ENCODE measurements around the gene PAM16. TPM values are rescaled to one million over a fixed set of nuclear protein-coding genes. Genes with fewer than 3 reads are reported as not detected.

Gene PAM16
- total RNA-seq, 1 donor from 2014 or later, result 67.3 TPM

DNA sequence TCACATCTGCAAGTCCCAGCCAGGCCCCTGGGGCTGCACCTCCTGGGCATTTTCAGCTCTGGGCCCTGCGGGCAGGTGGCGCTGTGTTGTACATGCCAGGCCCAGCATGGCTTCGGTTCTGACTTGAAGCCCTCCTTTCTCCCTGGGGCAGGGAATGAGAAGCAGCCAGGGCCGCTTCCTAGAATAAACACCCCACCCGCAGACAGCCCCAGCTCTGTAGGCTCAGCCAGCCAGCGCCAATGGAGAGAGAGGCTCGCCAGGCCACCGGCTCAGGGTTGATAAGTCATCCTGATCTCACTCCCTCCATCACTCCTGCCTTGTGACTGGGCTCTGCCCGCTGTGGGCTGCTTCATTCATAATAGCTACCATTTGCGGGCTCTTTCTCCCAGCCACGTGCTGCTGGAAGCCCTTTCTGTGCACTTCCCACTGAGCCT lies 41.3 kb downstream of the PAM16 start:
- Histone ChIP-seq H3K27ac (replicated peaks) (peak overlapping the region; percentile 67), H3K36me3 (no peaks in the 10 kb centered on the region), H3K4me3 (no peak overlapping the region), H3K9me3 (replicated peaks) (no peaks in the 10 kb centered on the region), H3K27me3 (ENCODE audit: low read depth) (no peaks in the 10 kb centered on the region), H3K4me1 (peaks cover 39% of the 10 kb centered on the region)
- DNase-seq, result peak; percentile 54
- intact Hi-C loops (cut with micrococcal nuclease), result no loop called here
- TF ChIP-seq, protein P1, sequence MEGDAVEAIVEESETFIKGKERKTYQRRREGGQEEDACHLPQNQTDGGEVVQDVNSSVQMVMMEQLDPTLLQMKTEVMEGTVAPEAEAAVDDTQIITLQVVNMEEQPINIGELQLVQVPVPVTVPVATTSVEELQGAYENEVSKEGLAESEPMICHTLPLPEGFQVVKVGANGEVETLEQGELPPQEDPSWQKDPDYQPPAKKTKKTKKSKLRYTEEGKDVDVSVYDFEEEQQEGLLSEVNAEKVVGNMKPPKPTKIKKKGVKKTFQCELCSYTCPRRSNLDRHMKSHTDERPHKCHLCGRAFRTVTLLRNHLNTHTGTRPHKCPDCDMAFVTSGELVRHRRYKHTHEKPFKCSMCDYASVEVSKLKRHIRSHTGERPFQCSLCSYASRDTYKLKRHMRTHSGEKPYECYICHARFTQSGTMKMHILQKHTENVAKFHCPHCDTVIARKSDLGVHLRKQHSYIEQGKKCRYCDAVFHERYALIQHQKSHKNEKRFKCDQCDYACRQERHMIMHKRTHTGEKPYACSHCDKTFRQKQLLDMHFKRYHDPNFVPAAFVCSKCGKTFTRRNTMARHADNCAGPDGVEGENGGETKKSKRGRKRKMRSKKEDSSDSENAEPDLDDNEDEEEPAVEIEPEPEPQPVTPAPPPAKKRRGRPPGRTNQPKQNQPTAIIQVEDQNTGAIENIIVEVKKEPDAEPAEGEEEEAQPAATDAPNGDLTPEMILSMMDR (IDR thresholded peaks at IDR 0.05; ENCODE audit: borderline replicate concordance), result peak; percentile 69

DNA sequence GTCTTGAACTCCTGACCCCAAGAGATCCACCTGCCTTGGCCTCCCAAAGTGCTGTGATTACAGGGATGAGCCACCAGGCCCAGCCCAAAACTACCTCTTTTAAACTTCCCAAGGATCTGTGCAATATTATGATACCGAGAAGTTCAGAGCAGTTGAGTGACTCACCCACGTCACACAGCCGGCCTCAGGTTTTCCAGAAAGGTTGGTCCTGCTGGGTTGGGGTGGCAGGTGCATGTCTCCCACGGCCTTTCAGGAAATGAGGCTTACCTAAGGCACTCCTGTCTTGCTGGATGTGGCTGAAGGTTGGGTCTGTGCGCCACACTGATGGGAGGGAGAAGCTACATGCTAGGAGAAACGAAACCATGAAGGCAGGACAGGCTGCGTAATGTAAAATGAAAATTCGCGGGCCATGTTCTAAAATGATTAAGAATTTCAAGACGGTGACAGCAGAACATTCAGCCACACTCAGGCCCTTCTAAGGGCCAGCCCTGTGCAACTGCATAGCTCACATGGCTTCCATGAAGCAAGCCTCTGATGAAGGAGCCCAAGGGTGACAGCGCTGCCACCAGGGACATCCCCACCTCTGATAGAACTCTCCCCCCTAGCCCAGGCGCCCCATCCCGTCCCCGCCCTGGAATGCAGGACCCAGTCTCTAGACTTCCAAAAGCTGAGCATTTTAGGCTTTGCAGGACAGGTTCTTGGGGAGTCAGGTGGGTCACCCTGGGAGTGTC lies 41.9 kb downstream of the PAM16 start:
- H3K36me3 ChIP-seq, result no peaks in the 10 kb centered on the region
- H3K4me3 ChIP-seq, result no peak overlapping the region
- no peaks in the 10 kb centered on the region for H3K27me3 ChIP-seq (ENCODE audit: low read depth)
- intact Hi-C loops (cut with micrococcal nuclease), result no loop called here
- no peak for DNase-seq
- H3K4me1 ChIP-seq, result peaks cover 33% of the 10 kb centered on the region
- TF ChIP-seq, protein P1 (IDR thresholded peaks at IDR 0.05; ENCODE audit: borderline replicate concordance), result no peak
- H3K27ac ChIP-seq (replicated peaks), result peak overlapping the region; percentile 67
- H3K9me3 ChIP-seq (replicated peaks), result no peaks in the 10 kb centered on the region

DNA sequence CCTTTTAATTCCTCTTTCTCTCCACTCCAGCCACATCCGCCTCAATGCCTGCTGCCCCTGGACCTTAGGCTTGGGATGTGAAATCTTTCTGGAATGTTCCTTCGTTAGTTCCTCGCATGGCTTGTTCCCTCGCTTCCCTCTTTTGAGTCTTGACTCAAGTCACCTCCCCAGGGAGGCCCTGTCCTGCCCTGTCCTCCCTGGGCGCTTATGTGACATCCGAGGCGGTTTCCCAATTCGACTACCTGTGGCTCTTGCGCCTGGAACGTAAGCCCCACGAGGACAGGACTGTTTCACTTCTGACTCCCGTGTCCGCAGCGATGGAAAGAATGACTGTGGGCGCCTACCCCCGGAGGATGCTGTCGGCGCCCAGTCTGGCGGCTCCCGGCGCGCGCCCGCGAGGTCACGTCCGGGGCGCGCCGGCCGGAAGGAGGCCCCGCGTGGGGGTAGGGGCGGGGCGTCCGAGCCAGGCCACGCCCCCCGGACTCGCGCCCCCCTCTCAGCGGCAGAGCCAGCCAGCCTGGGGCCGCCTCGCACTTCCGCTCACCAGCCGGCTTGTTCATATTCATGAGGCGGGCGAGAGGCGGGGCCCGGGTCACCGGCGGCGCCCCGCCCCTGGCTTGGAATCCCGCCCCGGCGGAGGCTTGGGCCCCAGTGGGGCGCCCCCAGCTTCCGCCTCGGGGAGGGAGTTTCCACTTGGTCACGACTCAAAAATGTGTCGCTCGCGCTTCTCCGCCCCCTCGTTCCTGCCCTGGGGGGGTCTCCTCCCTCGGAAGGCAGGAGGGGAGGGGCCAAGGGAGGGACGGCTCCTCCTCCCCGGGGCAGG lies 43.7 kb downstream of the PAM16 start:
- H3K4me1 ChIP-seq, result peaks cover 25% of the 10 kb centered on the region
- H3K27ac ChIP-seq (replicated peaks), result peak overlapping the region; percentile 90
- peak overlapping the region; percentile 70 for H3K4me3 ChIP-seq
- TF ChIP-seq, protein P1 (IDR thresholded peaks at IDR 0.05; ENCODE audit: borderline replicate concordance), result no peak
- no peaks in the 10 kb centered on the region for H3K27me3 ChIP-seq (ENCODE audit: low read depth)
- intact Hi-C loops (cut with micrococcal nuclease), result no loop called here
- no peaks in the 10 kb centered on the region for H3K9me3 ChIP-seq (replicated peaks)
- H3K36me3 ChIP-seq, result no peaks in the 10 kb centered on the region
- peak; percentile 94 for DNase-seq

DNA sequence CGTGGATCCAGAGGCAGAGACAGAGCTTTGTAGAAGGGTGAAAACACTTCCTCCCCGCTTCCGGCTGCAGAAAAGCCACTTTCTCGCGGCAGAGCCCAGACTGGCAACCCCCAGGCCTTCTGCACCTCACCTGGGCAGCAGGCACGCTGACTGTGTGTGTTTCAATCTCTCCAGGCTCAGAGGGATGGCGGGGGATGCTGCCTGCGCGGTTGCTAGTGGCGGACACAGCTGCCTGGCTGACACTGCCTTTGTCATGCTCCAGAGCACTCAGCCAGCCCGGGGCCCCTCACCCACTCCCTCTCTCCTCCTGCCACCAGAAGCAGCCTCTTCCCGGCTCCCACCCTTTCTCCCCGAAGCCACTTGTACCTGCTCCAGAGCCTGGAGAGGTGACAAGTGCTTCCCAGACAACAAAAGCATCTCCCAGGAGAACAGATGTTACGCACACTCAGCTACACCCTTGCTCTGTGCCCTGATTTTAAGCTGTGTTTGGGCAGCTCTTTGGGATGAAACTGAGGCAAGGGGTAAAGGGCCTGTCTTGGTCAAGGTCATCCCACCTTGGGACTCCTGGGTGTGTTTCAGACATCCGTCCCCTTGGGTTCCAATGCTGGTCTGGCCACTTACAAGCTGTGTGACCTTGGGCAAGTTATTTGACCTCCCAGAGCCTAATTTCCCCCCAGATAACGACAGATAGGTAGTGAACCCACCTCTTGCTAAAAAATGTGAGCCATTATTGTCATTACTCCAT lies 44.5 kb downstream of the PAM16 start:
- H3K4me1 ChIP-seq, result peaks cover 25% of the 10 kb centered on the region
- intact Hi-C loops (cut with micrococcal nuclease), result no loop called here

GRCh38 chr16:4303973-4304372 lies 47.1 kb downstream of the PAM16 start:
- Histone ChIP-seq H3K27me3 (ENCODE audit: low read depth) (no peaks in the 10 kb centered on the region), H3K4me1 (peaks cover 27% of the 10 kb centered on the region), H3K36me3 (no peaks in the 10 kb centered on the region), H3K27ac (replicated peaks) (no peak overlapping the region), H3K9me3 (replicated peaks) (no peaks in the 10 kb centered on the region), H3K4me3 (no peak overlapping the region)
- intact Hi-C loops (cut with micrococcal nuclease), result no loop called here
- no peak for DNase-seq
- TF ChIP-seq, protein P1 (IDR thresholded peaks at IDR 0.05; ENCODE audit: borderline replicate concordance), result no peak

More for the DNA sequence above, 44.5 kb downstream of the PAM16 start:
- Histone ChIP-seq H3K27ac (replicated peaks) (peak overlapping the region; percentile 90), H3K27me3 (ENCODE audit: low read depth) (no peaks in the 10 kb centered on the region), H3K4me3 (peak overlapping the region; percentile 70), H3K36me3 (no peaks in the 10 kb centered on the region), H3K9me3 (replicated peaks) (no peaks in the 10 kb centered on the region)
- no peak for DNase-seq
- TF ChIP-seq, protein P1 (IDR thresholded peaks at IDR 0.05; ENCODE audit: borderline replicate concordance), result no peak

Measured in left ventricle myocardium inferior (tissue), 1 donor.